ENCODE data around the gene SLIRP. TPM values are rescaled to one million over a fixed set of nuclear protein-coding genes. Genes with fewer than 3 reads are reported as not detected.

The SLIRP gene
- total and polyA plus RNA-seq, 9 donors = 61.6 to 146 (median 78.3) TPM

GRCh38 chr14:77710364-77710763, 2.5 kb downstream of the SLIRP start:
- Histone ChIP-seq H3K27me3 (no peaks in the 10 kb centered on the region), H3K4me1 (ENCODE audit: insufficient read depth) (peaks cover 4% of the 10 kb centered on the region), H3K9me3 (no peaks in the 10 kb centered on the region), H3K27ac (no peak overlapping the region), H3K4me3 (no peak overlapping the region), H3K36me3 (no peaks in the 10 kb centered on the region)
- WGBS, 3 donors = 67 to 73% (median 73%) methylated on average over 2 of the region's 2 CpGs
- DNase-seq = no peak
- TF ChIP-seq CTCF (IDR thresholded peaks at IDR 0.05) (no peak), POLR2A (IDR thresholded peaks at IDR 0.05) (no peak), EP300 (IDR thresholded peaks at IDR 0.05) (no peak)
- intact Hi-C loops (cut with DNase I) = no loop called here

GRCh38 chr14:77714926-77715325, 7.0 kb downstream of the SLIRP start:
- H3K9me3 ChIP-seq = no peaks in the 10 kb centered on the region
- no peaks in the 10 kb centered on the region for H3K36me3 ChIP-seq
- H3K27ac ChIP-seq = no peak overlapping the region
- DNase-seq = no peak
- TF ChIP-seq CTCF (IDR thresholded peaks at IDR 0.05) (no peak), EP300 (IDR thresholded peaks at IDR 0.05) (no peak), POLR2A (IDR thresholded peaks at IDR 0.05) (no peak)
- intact Hi-C loops (cut with DNase I) = no loop called here
- H3K27me3 ChIP-seq = no peaks in the 10 kb centered on the region
- WGBS, 3 donors = 89 to 93% (median 91%) methylated on average over 6 of the region's 6 CpGs
- no peaks in the 10 kb centered on the region for H3K4me1 ChIP-seq (ENCODE audit: insufficient read depth)
- H3K4me3 ChIP-seq = no peak overlapping the region

GRCh38 chr14:77717608-77718305, 9.9 kb downstream of the SLIRP start:
- H3K27me3 ChIP-seq = no peaks in the 10 kb centered on the region
- no peak overlapping the region for H3K27ac ChIP-seq
- H3K4me1 ChIP-seq (ENCODE audit: insufficient read depth) = no peaks in the 10 kb centered on the region
- WGBS, 3 donors = 75 to 76% (median 76%) methylated on average over 5 of the region's 5 CpGs
- no peaks in the 10 kb centered on the region for H3K9me3 ChIP-seq
- intact Hi-C loops (cut with DNase I) = no loop called here
- TF ChIP-seq POLR2A (IDR thresholded peaks at IDR 0.05) (no peak), CTCF (IDR thresholded peaks at IDR 0.05) (no peak), EP300 (IDR thresholded peaks at IDR 0.05) (no peak)
- H3K36me3 ChIP-seq = no peaks in the 10 kb centered on the region
- no peak for DNase-seq
- no peak overlapping the region for H3K4me3 ChIP-seq

GRCh38 chr14:77721437-77721836, 13.5 kb downstream of the SLIRP start:
- Histone ChIP-seq H3K4me3 (no peak overlapping the region), H3K36me3 (no peaks in the 10 kb centered on the region), H3K27me3 (no peaks in the 10 kb centered on the region), H3K4me1 (ENCODE audit: insufficient read depth) (no peaks in the 10 kb centered on the region), H3K27ac (no peak overlapping the region), H3K9me3 (no peaks in the 10 kb centered on the region)
- no peak for DNase-seq
- TF ChIP-seq CTCF (IDR thresholded peaks at IDR 0.05) (no peak), POLR2A (IDR thresholded peaks at IDR 0.05) (no peak), EP300 (IDR thresholded peaks at IDR 0.05) (no peak)
- 90 to 91% (median 91%) methylated on average over 5 of the region's 5 CpGs for WGBS, 3 donors
- intact Hi-C loops (cut with DNase I) = no loop called here
